ENCODE results near the gene EPHA3. TPM values are rescaled to one million over a fixed set of nuclear protein-coding genes. Genes with fewer than 3 reads are reported as not detected.

EPHA3 gene
- total RNA-seq, 1 donor from 2014 or later = 24.6 TPM

DNA sequence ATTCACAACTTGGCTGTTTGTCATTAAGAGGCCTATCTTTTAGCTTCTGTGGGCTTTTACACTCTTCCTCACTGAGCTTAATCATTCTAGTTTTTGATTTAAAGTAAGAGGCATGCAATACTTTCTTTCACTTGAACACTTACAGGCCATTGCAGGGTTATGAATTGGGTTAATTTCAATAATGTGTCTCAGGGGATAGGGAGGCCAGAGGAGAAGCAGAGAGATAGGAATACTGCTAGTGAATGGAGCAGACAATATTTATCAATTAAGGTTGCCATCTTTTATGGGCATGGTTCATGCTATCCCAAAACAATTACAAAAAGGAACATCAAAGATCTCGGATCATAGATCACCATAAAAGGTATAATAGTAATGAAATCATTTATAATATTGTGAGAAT is 189.8 kb downstream of the EPHA3 start:
- H3K27me3 Mint-ChIP-seq (ENCODE audit: low read depth) = no peaks in the 10 kb centered on the region
- H3K4me1 Mint-ChIP-seq = peaks cover 5% of the 10 kb centered on the region
- peaks cover 8% of the 10 kb centered on the region for H3K9me3 Mint-ChIP-seq
- H3K4me3 Mint-ChIP-seq = no peak overlapping the region
- no peak for DNase-seq (ENCODE audit: low read depth, low spot score)
- no peak for TF ChIP-seq CTCF (conservative IDR thresholded peaks at IDR 0.05)
- no peak overlapping the region for H3K27ac Mint-ChIP-seq (ENCODE audit: unreplicated experiment)
- peaks cover 16% of the 10 kb centered on the region for H3K36me3 Mint-ChIP-seq (ENCODE audit: low read depth)

- no peak overlapping the region for H3K4me3 Mint-ChIP-seq
- DNase-seq (ENCODE audit: low read depth, low spot score) = no peak
- H3K27ac Mint-ChIP-seq (ENCODE audit: unreplicated experiment) = no peak overlapping the region
- H3K4me1 Mint-ChIP-seq = peaks cover 5% of the 10 kb centered on the region
- TF ChIP-seq CTCF (conservative IDR thresholded peaks at IDR 0.05) = no peak
- peaks cover 6% of the 10 kb centered on the region for H3K9me3 Mint-ChIP-seq
- no peaks in the 10 kb centered on the region for H3K27me3 Mint-ChIP-seq (ENCODE audit: low read depth)
- peaks cover 10% of the 10 kb centered on the region for H3K36me3 Mint-ChIP-seq (ENCODE audit: low read depth)
Observed at GRCh38 chr3:89300526-89300925, 193.1 kb downstream of the EPHA3 start.

DNA sequence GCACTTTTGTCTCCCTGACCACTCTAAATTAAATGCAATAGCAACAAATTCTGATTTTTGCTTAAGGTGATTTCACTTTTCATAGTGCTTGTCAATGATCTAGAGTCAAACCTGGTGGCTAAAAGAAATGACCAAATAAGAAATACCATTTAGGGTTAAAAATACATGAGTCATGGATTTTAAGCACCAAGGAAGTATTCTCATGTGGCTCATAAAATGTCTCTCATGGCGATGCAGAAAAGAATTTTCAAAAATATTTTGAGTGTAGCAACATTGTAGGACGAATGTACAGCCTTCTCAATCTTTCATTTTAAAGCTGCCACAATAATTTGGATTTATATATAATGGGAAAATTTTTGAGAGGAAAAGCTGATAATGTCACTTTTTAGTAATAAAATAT is 193.6 kb downstream of the EPHA3 start:
- H3K36me3 Mint-ChIP-seq (ENCODE audit: low read depth) = peaks cover 6% of the 10 kb centered on the region
- DNase-seq (ENCODE audit: low read depth, low spot score) = no peak
- no peak for TF ChIP-seq CTCF (conservative IDR thresholded peaks at IDR 0.05)
- H3K4me1 Mint-ChIP-seq = peaks cover 5% of the 10 kb centered on the region
- H3K27me3 Mint-ChIP-seq (ENCODE audit: low read depth) = no peaks in the 10 kb centered on the region
- H3K9me3 Mint-ChIP-seq = peaks cover 4% of the 10 kb centered on the region
- no peak overlapping the region for H3K4me3 Mint-ChIP-seq
- H3K27ac Mint-ChIP-seq (ENCODE audit: unreplicated experiment) = no peak overlapping the region

DNA sequence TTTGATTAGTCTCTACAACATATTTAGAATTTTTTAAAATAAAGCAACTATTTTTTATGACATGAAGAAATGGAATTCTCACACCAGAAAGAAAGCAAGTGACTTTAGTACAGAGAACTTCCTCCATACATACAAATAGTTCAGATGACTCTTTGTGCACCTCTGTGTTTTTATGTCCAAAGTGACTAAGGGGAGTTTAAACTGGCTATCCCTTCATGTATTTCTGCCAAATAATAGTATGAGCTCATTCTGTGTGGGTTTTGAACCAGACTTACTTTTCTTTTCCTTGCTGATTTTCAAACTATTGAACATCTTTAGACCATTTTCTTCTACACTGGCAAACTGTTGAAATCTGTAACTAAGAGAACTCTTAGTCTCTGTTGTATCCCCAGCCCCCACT is 196.3 kb downstream of the EPHA3 start:
- Mint-ChIP-seq H3K9me3 (no peaks in the 10 kb centered on the region), H3K36me3 (ENCODE audit: low read depth) (no peaks in the 10 kb centered on the region), H3K4me1 (no peaks in the 10 kb centered on the region), H3K27ac (ENCODE audit: unreplicated experiment) (no peak overlapping the region), H3K4me3 (no peak overlapping the region), H3K27me3 (ENCODE audit: low read depth) (no peaks in the 10 kb centered on the region)
- DNase-seq (ENCODE audit: low read depth, low spot score) = no peak
- TF ChIP-seq CTCF (conservative IDR thresholded peaks at IDR 0.05) = no peak

- TF ChIP-seq CTCF (conservative IDR thresholded peaks at IDR 0.05) = no peak
- no peak for DNase-seq (ENCODE audit: low read depth, low spot score)
- no peak overlapping the region for H3K27ac Mint-ChIP-seq (ENCODE audit: unreplicated experiment)
- H3K9me3 Mint-ChIP-seq = no peaks in the 10 kb centered on the region
- no peaks in the 10 kb centered on the region for H3K36me3 Mint-ChIP-seq (ENCODE audit: low read depth)
- no peaks in the 10 kb centered on the region for H3K4me1 Mint-ChIP-seq
- H3K27me3 Mint-ChIP-seq (ENCODE audit: low read depth) = no peaks in the 10 kb centered on the region
- H3K4me3 Mint-ChIP-seq = no peak overlapping the region
Observed at GRCh38 chr3:89306540-89306939, 199.1 kb downstream of the EPHA3 start.

- H3K27ac Mint-ChIP-seq (ENCODE audit: unreplicated experiment) = no peak overlapping the region
- H3K4me1 Mint-ChIP-seq = peaks cover 6% of the 10 kb centered on the region
- TF ChIP-seq CTCF (conservative IDR thresholded peaks at IDR 0.05) = no peak
- H3K4me3 Mint-ChIP-seq = no peak overlapping the region
- no peaks in the 10 kb centered on the region for H3K36me3 Mint-ChIP-seq (ENCODE audit: low read depth)
- H3K27me3 Mint-ChIP-seq (ENCODE audit: low read depth) = no peaks in the 10 kb centered on the region
- DNase-seq (ENCODE audit: low read depth, low spot score) = no peak
- no peaks in the 10 kb centered on the region for H3K9me3 Mint-ChIP-seq
Observed at GRCh38 chr3:89311581-89311980, 204.2 kb downstream of the EPHA3 start.

All from neural crest cell (in vitro differentiated cells).